ENCODE measurements around the gene TMEM109.

Gene TMEM109

GRCh38 chr11:60924906-60925853, 11.2 kb downstream of the TMEM109 start:
- in situ Hi-C loops (cut with MboI; ENCODE audit: low sequenced_read_pairs): no loop called here

DNA sequence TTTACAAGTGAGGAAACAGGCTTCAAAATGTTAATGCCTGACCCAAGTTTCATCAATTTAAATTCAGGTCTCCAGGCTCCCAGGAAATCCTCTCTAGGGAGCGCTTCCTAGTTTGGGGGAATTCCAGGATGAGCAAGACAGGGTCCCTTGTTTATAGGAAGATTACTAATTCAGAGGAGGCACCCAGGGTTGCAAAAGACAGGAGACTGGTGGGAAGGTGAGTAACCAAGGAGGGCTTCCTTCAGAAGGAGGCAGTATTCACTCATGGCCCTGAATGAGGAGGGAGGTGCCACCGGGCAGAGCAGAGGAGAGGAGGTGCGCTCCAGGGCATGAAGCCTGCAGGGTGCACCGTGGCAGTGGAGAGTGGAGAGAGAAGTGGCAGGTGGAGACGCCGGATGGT, 11.9 kb downstream of the TMEM109 start:
- in situ Hi-C loops (cut with MboI; ENCODE audit: low sequenced_read_pairs): no loop called here

DNA sequence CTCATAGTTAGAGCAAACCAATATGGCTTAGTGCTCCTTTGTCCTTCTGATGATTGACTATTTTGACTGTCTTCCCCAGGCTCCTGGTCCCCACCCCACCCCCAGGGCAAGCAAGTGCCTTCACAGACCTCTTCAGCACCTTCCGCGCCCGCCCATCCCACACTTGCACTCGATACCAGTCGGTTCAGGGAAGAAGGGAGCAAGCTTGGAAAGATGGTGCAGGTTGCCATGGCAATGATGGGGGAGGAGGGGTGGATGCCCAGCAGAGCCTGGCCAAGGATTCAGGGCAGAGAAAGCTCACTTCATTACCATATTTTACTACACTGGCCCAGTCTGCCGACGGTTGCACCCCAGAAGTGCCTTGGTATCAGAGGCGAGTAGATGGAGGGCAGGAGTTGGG, 12.5 kb downstream of the TMEM109 start:
- in situ Hi-C loops (cut with MboI; ENCODE audit: low sequenced_read_pairs): no loop called here

DNA sequence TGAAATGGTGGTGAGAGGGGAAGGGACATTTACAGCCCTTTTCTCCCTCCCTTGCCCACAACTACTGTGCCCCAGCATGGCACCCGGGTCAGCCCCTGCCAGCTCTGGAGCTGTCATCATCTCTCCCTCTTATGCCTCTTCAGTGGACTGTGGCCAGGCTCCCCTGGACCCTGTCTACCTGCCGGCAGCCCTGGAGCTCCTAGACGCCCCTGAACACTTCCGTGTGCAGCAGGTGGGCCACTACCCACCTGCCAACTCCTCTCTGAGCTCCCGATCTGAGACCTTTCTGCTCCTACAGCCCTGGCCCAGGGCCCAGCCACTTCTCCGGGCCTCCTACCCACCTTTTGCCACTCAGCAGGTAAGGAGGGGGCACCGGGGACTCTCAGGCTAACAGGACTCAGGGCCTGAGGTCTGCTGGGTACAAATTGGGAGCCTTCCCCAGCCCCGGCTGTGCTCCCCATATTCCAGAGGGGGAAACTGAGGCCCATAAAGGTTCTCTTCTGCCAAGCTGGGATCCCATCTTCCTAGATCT, 13.2 kb downstream of the TMEM109 start:
- in situ Hi-C loops (cut with MboI; ENCODE audit: low sequenced_read_pairs): no loop called here

- in situ Hi-C loops (cut with MboI; ENCODE audit: low sequenced_read_pairs): no loop called here
Observed at GRCh38 chr11:60927600-60927999, 13.6 kb downstream of the TMEM109 start.

- in situ Hi-C loops (cut with MboI; ENCODE audit: low sequenced_read_pairs): no loop called here
Observed at GRCh38 chr11:60928563-60929001, 14.6 kb downstream of the TMEM109 start.

GRCh38 chr11:60929764-60930163, 15.8 kb downstream of the TMEM109 start:
- in situ Hi-C loops (cut with MboI; ENCODE audit: low sequenced_read_pairs): no loop called here

DNA sequence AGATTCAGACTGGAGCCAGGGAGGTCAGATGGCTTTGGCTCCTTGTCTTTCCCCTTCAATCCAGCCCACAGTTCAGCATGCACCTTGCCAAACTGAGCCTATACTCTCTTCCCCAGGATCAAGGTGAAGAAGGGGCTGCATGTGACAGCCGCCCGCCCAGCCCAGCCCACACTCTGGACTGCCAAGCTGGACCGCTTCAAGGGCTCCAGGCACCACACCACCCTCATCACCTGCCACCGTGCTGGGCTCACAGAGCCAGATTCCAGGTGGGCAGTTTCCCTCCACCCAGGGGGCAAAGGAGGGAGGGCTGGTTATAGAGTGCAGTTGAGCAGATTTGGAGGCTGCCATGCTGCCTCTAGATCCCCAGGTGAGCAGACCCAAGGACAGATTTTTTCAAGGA, 16.4 kb downstream of the TMEM109 start:
- in situ Hi-C loops (cut with MboI; ENCODE audit: low sequenced_read_pairs): no loop called here

DNA sequence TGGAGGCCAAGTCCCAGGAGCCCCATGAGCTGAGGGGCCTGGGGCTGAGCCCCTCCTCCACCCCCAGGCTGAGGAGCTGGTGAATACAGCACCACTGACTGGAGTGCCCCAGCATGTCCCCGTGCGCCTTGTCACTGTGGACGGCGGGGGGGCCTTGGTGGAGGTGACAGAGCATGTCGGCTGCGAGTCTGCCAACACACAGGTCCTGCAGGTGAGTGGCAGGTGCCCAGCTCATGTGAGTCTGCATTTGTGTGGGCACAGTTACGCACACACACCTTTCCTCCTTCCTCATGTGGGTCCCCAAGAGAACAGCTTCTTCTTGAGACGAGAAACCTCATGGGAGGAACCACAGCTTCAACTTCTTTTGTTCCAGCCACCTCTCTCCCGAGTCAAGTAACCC, 18.0 kb downstream of the TMEM109 start:
- in situ Hi-C loops (cut with MboI; ENCODE audit: low sequenced_read_pairs): no loop called here

GRCh38 chr11:60932605-60933356, 18.8 kb downstream of the TMEM109 start:
- in situ Hi-C loops (cut with MboI; ENCODE audit: low sequenced_read_pairs): no loop called here

- in situ Hi-C loops (cut with MboI; ENCODE audit: low sequenced_read_pairs): no loop called here
Observed at GRCh38 chr11:60933416-60934123, 19.6 kb downstream of the TMEM109 start.

GRCh38 chr11:60934124-60934789, 20.3 kb downstream of the TMEM109 start:
- in situ Hi-C loops (cut with MboI; ENCODE audit: low sequenced_read_pairs): no loop called here

DNA sequence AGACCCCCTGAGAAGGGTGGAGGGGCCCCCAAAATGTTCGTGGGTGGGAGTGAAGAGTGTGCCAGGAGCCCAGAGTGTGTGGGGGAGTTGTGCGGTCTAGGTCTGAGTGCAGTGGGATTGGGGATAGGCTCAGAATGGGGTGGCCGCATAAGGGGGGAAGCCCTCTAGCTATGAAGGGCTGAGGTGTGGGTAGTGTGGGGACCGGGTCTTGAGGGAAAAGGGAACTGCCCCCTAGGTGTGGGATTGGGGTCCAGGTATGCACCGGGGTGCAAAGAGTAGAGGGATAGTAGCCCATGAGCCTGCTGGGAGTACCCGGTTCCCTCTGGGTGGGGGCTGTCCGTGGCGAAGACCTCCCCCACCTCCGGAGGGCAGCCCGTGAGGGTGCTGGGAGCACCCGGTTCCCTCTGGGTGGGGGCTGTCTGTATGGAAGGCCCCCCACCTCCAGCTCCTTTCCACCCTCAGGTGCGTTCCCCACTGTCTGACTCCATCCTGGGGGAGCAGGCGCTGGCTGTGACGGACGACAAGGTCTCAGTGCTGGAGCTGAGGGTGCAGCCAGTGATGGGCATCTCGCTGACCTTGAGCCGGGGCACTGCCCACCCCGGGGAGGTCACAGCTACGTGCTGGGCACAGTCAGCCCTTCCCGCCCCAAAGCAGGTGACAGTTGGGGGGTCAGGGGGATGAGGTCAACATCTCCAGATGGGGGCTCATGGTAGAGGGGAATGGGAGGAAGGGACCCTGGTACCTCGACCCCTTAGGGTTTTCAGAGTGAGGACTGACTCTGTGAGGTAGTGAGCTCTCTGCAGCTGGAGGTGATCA, 21.0 kb downstream of the TMEM109 start:
- in situ Hi-C loops (cut with MboI; ENCODE audit: low sequenced_read_pairs): no loop called here

DNA sequence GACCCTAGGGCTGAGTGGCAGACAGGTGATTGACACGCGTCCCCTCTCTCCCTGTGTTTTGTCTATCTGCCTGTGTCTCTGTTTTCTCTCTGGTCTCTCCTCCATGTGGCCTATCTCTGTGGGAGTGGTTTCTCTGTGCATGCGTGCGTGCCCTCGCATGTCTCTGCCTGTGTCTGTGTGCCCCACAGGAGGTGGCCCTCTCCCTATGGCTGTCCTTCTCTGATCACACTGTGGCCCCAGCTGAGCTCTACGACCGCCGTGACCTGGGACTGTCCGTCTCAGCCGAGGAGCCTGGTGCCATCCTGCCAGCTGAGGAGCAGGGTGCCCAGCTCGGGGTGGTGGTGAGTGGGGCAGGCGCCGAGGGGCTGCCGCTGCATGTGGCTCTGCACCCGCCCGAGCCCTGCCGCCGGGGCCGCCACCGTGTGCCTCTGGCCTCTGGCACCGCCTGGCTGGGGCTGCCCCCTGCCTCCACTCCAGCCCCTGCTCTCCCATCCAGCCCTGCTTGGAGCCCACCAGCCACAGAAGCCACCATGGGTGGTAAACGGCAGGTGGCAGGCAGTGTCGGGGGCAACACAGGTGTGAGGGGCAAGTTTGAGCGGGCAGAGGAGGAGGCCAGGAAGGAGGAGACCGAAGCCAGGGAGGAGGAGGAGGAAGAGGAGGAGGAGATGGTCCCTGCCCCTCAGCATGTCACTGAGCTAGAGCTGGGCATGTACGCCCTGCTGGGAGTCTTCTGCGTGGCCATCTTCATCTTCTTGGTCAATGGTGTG, 21.9 kb downstream of the TMEM109 start:
- in situ Hi-C loops (cut with MboI; ENCODE audit: low sequenced_read_pairs): no loop called here

GRCh38 chr11:60936467-60937143, 22.6 kb downstream of the TMEM109 start:
- in situ Hi-C loops (cut with MboI; ENCODE audit: low sequenced_read_pairs): no loop called here

GRCh38 chr11:60937144-60937527, 23.2 kb downstream of the TMEM109 start:
- in situ Hi-C loops (cut with MboI; ENCODE audit: low sequenced_read_pairs): no loop called here

DNA sequence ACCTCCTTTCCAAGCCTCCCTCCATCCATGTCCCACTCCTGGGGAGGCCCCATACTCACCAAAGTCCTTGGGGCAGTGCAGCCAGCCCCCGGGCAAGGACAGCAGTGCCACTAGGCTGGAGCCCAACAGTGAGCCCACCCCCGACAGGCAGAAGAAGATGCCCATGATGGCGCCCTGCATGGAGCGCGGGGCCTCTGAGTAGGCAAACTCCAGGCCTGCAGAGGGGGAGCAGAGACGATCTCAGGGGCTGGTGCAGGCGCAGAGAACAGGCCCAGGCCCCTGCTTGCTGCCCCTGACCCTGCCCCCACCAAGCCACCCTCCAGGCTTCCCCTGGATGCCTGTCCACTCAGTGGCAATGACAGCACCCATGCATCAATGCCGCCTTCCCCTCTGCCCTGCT, 23.9 kb downstream of the TMEM109 start:
- in situ Hi-C loops (cut with MboI; ENCODE audit: low sequenced_read_pairs): no loop called here

DNA sequence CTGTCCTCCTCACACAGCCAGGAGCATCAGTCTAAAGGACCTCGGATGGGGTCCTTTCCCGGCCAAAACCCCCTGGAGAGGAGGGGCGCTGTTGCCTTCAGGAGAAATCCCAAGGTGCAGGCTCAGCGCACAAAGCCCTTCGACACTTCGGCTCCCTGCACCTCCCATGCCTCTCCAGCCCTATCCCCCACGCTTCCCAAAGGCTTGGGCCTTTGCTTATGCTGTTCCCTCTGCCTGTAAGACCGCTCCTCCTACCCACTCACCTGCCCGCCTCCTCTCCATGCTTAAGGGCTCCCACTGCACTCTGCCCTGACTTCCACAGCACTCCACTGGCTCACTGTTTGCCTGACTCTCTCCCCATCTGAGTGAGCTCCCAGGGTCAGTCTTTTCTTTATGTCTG, 24.5 kb downstream of the TMEM109 start:
- in situ Hi-C loops (cut with MboI; ENCODE audit: low sequenced_read_pairs): no loop called here
